HL-60/S4 treated with retinoic acid at 250 ng/mL for 4 days and 3 days (cell line): ENCODE data around the gene UST.
"Not testable (repeated sequence)": the region's sequence is repeated elsewhere in the genome, so short reads cannot be mapped to it uniquely, and the experiment has no call there.

Source experiments
- in situ Hi-C: fragments of 300-500 bp; cut with MboI; formaldehyde crosslinking; loops from 2 replicates; pipeline ENCODE4 v1.7.0; 2022; ENCODE audit warnings: low sequenced_read_pairs

UST gene

DNA sequence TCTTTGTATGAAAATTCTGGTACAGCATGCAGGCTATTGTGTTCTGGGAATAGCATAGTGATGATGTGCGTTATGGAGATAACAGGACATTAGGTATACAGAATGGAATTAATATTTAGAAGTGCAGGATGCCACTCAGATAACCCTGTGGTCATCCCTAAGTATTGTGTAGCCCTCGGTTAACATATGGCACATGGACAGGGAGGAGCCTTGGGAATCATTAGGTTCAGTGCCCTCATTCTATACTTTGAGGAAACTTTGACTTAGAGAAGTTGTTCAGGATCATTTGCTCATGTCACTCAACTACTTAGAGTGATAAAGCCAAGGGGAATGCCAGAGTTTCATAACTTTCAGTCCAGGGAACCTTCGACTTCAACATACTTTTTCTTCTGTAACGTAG lies 185.9 kb downstream of the UST start:
- in situ Hi-C loops: loop anchor here (25.0 kb wide), 1 partner anchor 345 kb away; no protein-coding TSS in a partner anchor

DNA sequence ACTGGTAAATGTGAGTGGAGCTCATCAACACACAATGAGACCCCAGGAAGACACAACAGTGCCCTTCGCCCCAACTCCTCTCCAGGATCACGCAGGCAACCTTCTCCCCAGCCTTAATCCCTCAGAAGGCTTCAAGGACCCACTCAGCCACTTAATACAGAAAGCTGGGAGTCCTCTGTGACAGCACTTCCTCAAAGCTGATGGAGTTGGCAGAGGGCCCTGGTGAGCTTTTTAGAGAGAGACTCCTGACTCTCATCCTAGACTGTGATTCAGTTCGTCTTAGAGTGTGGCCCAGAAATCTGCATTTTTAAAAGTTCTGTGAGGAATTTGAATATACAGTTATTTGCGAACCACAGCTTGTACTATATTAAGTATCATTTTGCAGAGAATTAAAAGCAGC lies 187.7 kb downstream of the UST start:
- in situ Hi-C loops: loop anchor here (25.0 kb wide), 1 partner anchor 347 kb away; no protein-coding TSS in a partner anchor

GRCh38 chr6:148934961-148935360 lies 188.1 kb downstream of the UST start:
- in situ Hi-C loops: loop anchor here (25.0 kb wide), 1 partner anchor 348 kb away; no protein-coding TSS in a partner anchor

DNA sequence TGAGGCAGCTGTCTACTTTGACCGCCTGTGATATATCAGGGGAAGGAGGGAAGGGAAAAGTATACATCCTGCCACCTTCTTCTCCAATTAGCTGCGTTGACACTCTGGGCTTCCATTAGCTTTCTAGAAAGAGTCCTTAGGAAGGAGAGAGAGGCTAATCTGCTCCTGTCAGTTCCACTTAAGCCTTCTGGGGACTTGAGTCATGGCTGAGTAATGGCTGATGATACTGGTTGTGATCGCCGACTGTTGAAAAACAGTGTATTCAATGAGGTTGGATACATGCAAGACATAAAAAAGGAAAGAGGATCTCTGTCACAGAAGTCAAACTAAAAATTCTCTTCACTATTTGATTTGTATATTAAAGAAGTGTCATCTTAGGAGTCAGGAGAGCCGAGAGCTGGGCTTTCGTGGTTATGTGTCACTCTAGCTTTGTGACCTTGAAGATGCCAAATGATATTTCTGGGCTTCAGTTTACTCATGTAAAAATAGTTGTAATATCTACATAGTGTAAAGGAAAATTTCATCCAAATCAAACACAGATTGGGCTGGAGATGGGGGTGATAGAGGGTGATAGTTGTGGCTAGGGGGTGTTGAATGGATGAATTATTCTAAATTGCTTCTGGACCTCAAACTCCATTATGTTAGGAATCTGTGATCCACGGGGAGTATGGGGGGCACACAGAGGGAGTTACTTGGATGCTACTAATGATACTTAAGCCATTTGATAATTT lies 189.0 kb downstream of the UST start:
- in situ Hi-C loops: loop anchor here (25.0 kb wide), 1 partner anchor 349 kb away; no protein-coding TSS in a partner anchor

DNA sequence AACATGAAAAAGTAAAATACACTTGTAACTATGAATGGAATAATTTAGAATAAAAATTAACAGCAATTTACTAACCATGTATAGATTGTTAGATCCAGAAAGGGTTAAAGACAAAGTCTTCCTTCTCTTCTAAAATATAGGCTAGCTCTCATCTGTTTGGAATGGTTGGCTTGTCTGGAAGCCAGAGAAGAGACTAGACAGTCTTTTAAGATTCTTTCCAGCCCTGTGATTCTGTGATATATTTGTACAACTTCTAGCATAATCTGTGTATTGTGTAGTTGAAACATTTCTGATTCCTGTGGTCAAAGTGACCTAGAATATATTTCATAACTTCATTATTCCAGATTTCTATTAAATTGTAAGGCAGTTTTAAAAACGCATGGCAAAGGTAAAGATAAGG lies 196.6 kb downstream of the UST start:
- in situ Hi-C loops: loop anchor here (25.0 kb wide), 1 partner anchor 356 kb away; no protein-coding TSS in a partner anchor

- in situ Hi-C loops: loop anchor here (25.0 kb wide), 1 partner anchor 357 kb away; no protein-coding TSS in a partner anchor
These were observed 197.8 kb downstream of the UST start for GRCh38 chr6:148944608-148945007.

GRCh38 chr6:148945301-148946021 lies 198.6 kb downstream of the UST start:
- in situ Hi-C loops: loop anchor here (25.0 kb wide), 1 partner anchor 358 kb away; no protein-coding TSS in a partner anchor

DNA sequence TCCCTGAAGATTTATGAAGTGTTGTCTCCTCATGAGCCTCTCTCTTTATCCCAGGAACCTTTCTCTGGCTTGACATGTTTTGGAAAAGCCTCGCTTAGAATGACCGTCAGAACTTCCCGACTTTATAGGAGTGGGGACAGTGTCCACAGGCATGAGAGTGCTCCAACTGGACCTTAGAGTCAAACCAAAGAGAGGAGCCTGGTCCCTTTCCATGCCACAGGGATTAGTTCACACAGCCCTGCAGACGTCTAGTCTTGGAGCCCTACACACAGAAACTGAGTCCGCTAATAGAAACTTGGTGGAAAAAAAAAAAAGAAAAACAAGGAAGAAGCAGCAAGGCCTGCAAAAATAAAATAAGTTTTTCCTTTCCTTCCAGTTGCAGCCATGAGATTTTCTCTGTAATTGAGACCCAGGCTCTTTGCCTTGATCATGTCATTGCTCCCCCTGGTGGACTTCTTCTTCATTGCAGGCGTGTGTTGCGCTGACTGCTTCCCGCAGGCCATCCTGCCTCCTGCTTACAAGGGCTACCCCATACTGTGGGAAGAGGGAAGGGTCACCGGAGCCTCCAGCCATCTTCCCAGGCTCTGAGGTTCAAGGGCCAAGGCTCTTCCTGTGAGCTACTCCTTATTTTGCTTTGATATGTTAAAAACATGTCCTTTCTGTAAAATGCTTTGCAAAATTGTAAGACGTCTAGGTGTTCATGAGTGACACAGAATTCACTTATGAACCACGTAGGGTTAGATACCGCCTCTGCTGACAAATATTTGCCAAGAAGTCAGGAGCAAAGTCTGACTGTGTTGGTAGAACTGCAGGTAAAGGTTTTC lies 201.0 kb downstream of the UST start:
- in situ Hi-C loops: loop anchor here (25.0 kb wide), 1 partner anchor 361 kb away; no protein-coding TSS in a partner anchor

DNA sequence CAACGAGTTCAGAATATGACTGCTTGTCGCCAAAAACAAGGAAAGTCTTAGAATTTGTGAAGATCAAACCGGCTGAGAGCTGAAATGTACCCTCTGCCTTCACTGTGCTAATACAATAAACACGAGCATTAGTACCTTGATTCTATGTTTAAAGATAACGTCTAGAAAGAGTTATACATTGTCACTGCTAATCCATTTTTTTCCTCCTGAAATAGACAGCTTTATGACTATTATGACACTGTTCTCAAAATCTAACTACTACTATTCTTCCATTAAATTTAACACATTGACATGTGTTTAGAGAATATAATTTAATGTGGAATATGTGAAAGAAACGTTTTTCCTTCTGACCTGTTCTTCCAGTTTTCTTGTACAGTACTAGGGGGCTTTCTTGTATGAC lies 204.8 kb downstream of the UST start:
- in situ Hi-C loops: no loop called here

- in situ Hi-C loops: no loop called here
These were observed 205.6 kb downstream of the UST start for GRCh38 chr6:148952147-148953035.

- in situ Hi-C loops: no loop called here
These were observed 207.6 kb downstream of the UST start for GRCh38 chr6:148954461-148954860.

DNA sequence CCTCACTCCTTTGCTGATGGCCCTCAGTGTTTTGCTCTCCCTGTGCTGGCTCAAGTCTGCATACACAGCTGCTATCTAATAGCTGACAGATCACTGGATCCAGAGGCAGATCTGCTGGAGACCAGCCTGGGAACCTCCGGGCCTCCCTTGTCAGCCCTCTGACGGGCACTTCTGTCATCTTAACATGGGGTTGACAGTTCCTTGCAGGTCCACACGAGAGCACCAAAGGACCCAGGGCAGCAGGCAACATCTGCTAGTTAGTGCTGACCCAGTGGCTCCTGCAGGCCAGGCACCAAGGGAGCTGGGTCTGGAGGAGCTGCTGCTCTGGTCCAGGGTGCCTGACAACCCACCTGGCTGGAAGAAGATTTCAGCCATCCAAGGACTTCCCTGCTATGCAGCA lies 208.1 kb downstream of the UST start:
- in situ Hi-C loops: no loop called here

GRCh38 chr6:148955441-148955840 lies 208.6 kb downstream of the UST start:
- in situ Hi-C loops: no loop called here

DNA sequence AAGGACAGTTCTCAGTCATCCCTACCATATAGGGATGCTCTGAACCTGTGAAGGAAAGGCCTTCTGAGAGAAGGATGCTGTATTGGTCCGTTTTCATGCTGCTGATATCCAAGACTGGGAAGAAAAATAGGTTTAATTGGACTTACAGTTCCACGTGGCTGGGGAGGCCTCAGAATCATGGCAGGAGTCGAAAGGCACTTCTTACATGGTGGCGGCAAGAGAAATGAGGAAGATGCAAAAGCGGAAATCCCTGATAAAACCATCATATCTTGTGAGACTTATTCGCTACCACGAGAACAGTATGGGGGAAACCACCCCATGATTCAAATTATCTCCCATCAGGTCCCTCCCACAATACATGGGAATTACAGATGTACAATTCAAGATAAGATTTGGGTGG lies 209.3 kb downstream of the UST start:
- in situ Hi-C loops: not testable (repeated sequence)

GRCh38 chr6:148957752-148958151 lies 210.9 kb downstream of the UST start:
- in situ Hi-C loops: no loop called here

- in situ Hi-C loops: no loop called here
These were observed 212.2 kb downstream of the UST start for GRCh38 chr6:148959008-148959407.

GRCh38 chr6:148959501-148959900 lies 212.7 kb downstream of the UST start:
- in situ Hi-C loops: no loop called here

GRCh38 chr6:148962854-148963515 lies 216.2 kb downstream of the UST start:
- in situ Hi-C loops: no loop called here

DNA sequence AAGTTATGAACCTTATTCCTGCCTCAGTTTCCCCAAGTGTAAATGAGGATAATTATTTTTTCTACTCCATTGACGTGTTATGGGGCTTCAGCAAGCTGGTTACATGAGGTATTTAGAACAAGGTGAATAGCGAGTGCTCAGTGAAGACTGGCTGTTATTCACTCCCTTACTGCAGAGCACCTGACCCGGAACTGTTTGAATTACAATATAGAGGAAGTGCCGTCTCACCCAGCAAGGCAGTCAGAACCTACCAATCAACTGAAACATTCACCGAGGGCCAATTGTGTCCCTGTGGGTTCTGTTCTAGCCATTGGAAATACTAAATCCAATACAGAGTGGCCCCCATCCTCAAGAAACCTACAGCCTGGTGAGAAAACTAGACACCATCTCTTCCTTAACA lies 216.9 kb downstream of the UST start:
- in situ Hi-C loops: no loop called here
